Body of pancreas (tissue), 4 donors: ENCODE measurements around the gene SBNO2.

Source experiments
- CTCF ChIP-seq, 7 experiments: fragments of 450-650 bp in 4 of 7; fragments of 200-600 bp in 3 of 7; sonication (generic) in 3 of 7; IDR thresholded peaks; one replicate each; pipeline ENCODE4 v1.5.1; 2016 to 2019; ENCODE audit warnings: antibody characterized with exemption in 7 of 7
- POLR2A ChIP-seq, 3 donors: fragments of 450-650 bp; IDR thresholded peaks; one replicate each; pipeline ENCODE4 v1.6.1; 2016; ENCODE audit warnings: antibody characterized with exemption in 3 of 3, mild to moderate bottlenecking in 2 of 3

- TF ChIP-seq CTCF (IDR thresholded peaks at IDR 0.05) (no peak), POLR2A (IDR thresholded peaks at IDR 0.05) (peak in 1 of 3 donors; percentile 18)
These were observed 19.2 kb downstream of the SBNO2 start for GRCh38 chr19:1154731-1155351.
